Superior temporal gyrus (tissue), 1 donor: Measurements from ENCODE around the gene ACTRT2.

Experiments used
- DNase-seq: peaks from one replicate; pipeline ENCODE4 v3.0.0-alpha.2; 2016; ENCODE audit errors: extremely low spot score

Gene ACTRT2

DNA sequence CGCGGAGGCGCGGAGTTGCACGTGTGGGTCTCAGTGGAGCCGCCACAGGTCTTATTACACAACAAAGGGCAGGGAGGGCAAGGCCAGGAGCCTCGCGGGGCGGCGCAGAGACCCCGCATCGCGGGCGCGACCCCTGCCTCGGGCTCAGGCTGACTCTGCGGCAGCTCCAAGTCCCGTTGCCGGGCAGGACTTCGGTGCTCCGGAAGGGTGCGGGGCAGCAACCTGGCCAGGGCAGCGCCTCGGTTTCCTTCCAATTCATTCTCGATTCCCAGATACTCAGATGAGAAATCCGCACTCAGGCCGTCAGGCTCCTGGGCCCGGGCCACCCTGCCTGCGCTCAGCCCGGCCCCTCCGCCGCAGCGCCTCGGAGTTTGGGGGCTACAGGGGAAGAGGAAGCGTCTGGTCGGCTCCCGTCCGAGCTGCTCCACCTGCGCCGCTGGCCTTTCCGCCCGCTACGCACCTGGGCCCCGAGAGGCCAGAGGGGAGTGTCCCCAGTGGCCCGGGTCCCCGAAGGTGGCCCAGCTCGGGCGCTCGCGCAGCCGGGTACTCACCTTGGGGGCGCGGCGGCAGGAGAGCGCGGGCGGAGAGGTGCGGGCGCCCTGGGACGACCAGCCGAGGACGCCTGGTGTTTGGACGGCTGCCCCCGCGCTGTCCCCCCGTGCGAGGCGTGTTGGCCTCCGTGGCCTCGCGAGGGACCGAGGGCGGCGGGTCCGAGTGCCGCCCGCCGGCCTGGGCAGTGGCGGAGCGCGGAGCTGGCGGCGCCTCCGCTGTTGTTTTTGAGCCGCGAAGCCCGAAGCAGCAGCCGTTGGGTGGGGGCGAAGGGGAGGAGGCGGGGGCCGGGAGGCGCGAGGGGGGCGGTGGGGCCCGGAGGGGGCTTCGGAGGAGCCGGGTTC lies 46.6 kb downstream of the ACTRT2 start:
- DNase-seq: no peak

DNA sequence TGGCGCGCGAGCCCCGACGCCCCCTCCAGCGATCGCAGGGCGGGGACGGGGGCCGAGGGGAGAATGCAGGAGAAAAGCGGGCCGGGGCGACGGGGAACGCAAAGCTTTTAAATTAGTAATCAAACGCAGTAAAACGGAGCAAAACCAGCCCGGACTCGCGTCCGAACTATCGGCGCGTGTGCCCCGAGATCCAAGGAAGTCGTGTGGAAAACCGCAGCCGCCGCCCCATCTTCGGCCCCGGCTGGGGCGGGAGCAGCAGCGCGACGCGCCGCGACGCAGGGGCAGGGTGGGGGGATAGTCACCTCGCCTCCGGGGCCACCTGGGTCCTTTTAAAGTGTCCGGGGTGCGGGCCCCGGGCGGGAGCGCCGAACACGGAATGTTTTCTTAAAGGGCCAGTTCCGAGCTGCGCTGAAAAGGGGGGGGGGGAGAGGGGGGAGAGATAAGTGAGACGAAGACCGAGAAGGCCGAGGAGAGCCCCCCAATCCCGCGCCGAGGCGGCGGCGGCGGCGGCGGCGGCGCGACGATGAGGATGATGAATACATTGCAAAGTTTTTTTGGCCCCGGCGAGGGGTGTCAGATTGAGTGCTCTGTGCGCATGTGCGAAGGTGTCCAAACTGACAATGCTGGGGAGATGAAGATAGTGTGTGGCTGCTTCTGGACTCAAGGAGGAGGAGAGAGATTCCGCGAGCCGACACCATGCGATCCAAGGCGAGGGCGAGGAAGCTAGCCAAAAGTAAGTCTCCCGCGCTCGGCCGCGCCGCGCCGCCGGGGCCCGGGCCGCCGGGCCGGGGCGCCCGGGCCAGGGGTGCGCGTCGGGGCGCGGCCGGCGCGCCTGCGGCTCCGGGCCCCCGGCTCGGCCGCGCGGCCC lies 47.5 kb downstream of the ACTRT2 start, which contains the start of gene PRDM16:
Gene PRDM16, plus strand, starts transcription at position 640 of the 868 bp plus-strand sequence. Its CDS starts 57 bp downstream, at position 697.
- DNase-seq: peak; percentile 15

DNA sequence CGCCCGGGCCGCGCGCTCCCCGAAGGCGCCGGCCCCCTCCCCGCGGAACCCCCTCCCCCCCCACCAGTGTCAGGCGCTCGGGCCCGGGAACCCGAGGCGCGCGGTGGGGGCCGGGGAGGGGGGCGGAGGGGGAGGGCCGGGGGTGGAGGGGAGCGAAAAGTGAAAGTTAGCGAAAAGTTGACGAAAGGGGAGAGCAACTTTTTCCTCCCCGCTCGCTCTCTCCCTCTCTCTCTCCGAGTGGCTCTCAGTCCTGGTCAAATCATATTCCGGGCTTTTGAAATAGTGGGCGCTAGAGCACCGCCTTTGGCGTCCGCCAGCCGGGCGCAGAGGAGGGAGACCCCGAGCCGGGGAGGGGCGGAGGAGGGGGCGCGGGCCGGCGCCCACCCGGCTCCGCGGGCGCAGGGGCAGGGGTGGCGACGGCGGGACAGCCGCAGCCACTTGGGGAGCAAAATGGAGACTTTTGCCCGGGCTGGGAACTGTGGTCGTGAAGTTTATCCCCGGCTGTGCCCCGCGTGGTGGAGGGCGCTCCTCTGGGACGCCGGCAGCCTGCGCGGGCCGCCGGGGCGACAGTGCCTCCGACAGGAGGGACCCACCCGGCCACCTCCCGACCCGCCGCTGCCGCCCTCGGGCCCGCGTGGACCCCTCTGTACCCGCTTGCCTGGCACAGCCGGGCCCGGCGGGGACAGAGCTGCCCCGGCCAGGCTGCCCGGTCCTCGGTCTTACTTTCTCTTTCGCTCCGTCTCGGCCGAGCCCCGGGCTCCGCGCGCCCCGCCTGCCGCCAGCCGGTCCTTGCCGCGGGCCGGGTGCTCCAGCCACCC lies 48.4 kb downstream of the ACTRT2 start:
- DNase-seq: peak; percentile 37

DNA sequence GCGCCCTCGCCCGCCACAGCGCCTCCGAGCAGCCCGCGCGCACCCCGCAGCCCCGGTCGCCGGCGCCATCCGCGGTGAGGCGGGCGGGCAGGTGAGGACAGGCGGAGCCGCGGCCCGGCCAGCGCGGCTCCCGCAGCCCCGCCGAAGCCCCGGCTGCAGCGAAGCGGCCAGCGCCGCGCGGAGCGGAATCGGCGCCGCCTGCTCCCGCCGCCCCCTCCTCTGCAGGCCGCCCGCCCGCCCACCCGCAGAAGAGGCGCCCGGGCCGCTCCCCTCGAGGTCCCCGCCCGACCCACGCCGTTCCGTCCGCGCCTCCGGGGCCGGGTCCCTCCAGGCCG lies 49.0 kb downstream of the ACTRT2 start:
- no peak for DNase-seq

DNA sequence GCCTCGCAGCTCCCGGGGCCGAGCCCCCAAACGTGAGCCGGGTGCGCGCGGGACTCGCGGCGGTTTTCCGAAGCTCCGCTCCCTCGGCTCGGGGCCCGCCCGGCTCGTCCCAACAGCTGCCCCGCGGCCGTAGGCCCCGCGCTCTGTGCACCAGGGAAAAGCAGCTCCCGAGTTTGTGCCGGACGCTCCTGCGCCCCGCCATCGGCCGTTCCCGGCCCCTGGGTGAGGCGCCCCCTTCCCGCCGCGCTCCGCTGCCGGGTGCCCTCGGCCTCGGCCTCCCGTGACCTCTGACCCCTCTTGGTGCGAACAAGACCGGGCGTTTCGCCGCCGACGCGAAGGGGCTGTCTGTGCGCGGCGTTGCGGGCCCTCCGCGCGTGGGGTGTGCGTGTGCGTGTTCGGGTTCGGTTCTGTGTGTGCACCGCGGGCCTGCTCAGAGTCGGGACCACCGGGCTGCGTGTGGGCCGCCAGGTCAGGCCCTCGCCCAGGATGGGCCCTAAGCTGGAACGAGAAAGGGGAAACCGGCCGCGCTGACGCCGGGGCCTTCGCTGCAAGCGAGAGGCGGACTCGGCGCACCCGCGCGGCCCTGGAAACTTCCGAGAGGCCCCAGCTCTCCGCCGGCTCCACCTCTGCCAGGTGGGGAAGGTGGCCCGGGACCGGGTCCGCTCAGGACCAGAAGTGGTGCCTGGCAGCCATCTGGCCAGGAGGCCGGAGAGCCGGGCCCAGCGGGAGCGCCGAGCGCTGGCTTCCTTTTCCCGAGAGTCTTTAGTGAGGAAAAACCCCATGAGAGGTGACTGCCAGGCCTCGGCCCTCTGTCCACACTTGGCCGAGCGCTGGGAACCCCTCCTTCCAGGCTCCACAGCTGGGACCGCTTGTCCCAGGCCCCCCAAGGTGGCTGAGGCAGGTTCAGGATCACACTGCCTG lies 49.6 kb downstream of the ACTRT2 start:
- DNase-seq: no peak

DNA sequence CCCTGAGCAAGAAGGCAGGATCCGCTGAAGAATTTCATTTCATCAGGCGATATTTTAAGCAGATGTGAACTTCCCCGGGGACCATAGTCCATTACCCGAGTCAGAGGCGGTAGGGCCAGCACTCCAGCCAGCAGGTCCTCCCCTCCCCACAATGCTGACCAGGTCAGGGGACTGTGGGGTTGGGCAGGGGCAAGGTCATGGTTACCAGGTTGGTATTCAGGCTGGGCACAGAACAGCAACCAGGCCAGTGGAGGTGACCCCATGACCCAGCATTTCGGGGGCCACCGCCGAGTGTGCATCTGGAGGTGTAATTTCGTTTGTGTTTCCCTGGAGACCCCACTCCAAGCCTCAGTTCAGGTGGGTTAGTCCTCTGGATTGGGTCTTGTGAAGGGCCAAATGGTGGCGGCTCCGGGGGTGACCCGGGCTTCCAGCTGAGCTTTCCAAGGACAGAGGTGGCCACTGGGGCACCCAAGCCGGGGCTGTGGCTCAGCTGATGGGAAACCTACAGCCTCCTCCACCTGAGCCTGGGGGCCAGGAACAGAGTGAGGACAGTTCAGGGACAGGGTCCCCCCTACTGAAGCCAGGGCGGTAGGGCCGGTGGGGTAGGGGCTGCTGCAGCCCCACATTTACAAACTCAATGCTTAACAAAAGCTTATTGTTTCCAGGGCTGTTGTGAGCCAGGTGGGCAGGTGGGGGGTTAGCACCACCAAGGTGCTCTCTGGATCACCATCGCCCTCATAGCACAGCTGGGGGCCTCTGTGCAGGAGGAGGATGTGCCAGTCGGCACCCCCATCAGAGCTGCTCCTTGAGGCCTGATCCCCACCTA lies 50.5 kb downstream of the ACTRT2 start:
- no peak for DNase-seq
